DMS114 treated with DMSO at 0.1 percent for 48 hours (cell line): Measurements from ENCODE around the gene GNB5.
"Not testable (repeated sequence)": the region's sequence is repeated elsewhere in the genome, so short reads cannot be mapped to it uniquely, and the experiment has no call there.

Experiments
- DNase-seq: peaks from one replicate; lab custom pipeline; 2025; ENCODE audit not compliant: unreplicated experiment; lab: John Stamatoyannopoulos, UW

GNB5 gene

GRCh38 chr15:52114261-52115055 is 76.7 kb downstream of the GNB5 start:
- no peak for DNase-seq

- DNase-seq, result no peak
Observed at GRCh38 chr15:52113708-52114107, 77.5 kb downstream of the GNB5 start.

- DNase-seq, result no peak
Observed at GRCh38 chr15:52113235-52113634, 78.0 kb downstream of the GNB5 start.

DNA sequence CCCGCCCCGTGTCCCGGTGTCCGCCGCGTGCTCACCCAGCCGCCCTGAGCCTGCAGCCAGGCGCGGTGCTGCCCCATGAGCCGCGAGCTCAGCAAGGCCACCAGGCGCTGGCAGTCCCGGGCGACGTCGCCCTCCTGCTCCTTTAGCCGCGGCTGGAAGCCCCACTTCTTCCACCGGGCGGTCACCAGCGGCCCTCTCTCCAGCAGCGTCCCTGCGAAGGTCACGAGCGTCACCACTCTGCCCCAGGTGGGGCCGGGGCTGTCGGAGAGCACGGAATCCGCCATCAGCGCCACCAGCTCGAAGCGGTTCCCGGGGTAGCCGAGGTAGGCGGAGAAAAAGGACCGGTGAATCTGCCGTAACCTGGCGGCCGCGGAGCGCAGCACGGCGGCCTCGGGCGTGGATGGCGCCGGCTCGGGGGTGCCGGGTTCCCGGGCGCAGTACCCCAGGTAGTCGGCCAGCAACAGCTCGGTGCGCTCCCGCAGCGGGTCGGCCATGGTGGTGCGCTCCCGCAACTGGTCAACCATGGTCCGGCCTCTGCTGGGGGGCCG is 78.9 kb downstream of the GNB5 start:
- DNase-seq, result no peak

- DNase-seq, result no peak
Observed at GRCh38 chr15:52111517-52112202, 79.5 kb downstream of the GNB5 start.

GRCh38 chr15:52109559-52110451 is 81.4 kb downstream of the GNB5 start:
- no peak for DNase-seq

- DNase-seq, result no peak
Observed at GRCh38 chr15:52107238-52107637, 84.0 kb downstream of the GNB5 start.

GRCh38 chr15:52106641-52107040 is 84.6 kb downstream of the GNB5 start:
- DNase-seq, result no peak

DNA sequence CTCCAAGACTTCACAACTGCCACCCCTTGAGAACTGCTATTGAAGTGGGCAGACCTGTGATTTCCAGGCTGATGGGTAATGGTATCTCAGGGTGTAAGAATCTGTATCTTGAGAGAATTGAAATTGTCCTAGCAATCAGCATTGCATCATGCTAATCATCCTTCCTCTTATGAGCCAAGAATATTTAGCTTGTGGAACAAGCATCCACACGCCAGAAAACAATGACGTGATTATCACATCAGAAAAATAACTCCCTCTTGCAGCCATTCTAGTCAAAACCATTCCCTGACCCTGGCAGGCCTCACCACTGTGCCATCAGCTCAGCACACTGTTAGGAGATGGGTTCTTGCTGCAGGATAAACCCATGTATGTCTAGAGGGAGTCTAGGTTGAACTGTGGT is 85.3 kb downstream of the GNB5 start:
- no peak for DNase-seq

GRCh38 chr15:52104532-52105004 is 86.6 kb downstream of the GNB5 start:
- DNase-seq, result no peak

DNA sequence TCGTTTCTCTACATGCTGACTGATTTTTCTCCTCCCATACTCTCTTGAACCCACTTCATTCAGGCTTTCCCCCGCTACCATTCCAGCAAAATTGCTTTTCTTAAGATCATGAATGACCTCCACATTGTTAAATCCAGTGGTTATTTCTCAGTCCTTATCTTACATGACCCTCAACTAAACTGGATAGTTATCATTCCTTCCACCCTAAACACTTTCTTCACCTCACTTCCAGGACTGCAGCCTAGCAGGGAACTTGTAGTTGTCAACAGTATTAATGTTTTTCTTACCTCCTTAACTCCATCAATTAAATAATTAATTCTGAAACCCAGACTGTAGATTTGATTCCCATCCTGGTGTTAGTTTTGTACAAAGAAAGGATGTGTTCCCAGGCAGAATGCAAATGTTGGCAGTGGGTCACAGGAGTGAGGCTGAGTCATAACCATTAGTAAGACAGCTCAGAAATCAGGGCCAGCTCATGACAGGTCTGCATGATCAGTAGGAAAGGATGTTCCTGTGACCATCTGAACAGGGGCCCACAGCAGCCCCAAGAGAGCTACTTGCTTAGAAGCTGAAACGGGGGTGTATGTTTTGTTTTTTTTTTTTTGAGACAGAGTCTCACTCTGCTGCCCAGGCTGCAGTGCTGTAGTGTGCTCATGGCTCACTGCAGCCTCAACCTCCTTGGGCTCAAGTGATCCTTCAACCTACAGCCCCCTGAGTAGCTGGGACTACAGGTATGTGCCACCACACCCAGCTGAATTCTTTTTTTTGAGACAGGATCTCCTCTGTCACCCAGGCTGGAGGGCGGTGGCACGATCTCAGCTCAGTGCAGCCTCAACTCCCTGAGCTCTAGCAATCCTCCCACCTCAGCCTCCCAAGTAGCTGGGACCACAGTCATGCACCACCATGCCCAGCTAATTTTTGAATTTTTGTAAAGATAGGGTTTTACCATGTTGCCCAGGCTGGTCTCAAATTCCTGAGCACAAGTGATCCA is 87.7 kb downstream of the GNB5 start:
- no peak for DNase-seq

- DNase-seq, result no peak
Observed at GRCh38 chr15:52102463-52102862, 88.7 kb downstream of the GNB5 start.

DNA sequence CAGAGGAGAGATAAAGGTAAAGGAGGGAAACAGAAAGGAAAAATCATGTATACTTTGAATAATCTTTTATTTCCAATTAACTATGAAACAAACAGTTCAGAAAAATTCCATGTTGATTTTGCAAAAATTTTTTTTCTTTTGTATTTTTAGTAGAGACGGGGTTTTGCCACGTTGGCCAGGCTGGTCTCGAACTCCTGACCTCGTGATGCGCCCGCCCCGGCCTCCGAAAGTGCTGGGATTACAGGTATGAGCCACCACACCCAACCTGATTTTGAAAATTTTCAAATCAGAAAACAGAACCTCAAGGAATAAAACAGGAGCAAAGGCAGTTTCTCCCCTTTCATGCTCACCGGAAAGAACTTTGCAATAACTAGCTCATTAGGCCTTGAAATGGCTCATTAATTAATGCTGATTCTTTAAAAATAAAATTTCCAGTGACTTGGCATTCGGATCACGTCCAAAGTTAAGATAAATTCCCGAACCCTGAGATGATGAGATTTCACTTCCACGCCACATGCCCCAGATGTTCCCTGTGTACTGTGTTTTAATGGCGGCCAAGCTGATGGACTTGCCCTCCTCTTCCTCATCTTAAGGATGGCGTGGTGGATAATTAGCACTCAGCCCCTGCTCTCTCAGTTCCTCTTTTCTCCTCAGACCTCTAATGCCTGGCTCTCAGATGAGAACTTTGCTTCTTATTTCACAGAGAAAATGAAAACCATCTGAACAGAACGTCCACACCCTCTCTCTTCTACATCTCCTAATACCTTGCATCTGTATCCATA is 89.5 kb downstream of the GNB5 start:
- DNase-seq, result no peak

DNA sequence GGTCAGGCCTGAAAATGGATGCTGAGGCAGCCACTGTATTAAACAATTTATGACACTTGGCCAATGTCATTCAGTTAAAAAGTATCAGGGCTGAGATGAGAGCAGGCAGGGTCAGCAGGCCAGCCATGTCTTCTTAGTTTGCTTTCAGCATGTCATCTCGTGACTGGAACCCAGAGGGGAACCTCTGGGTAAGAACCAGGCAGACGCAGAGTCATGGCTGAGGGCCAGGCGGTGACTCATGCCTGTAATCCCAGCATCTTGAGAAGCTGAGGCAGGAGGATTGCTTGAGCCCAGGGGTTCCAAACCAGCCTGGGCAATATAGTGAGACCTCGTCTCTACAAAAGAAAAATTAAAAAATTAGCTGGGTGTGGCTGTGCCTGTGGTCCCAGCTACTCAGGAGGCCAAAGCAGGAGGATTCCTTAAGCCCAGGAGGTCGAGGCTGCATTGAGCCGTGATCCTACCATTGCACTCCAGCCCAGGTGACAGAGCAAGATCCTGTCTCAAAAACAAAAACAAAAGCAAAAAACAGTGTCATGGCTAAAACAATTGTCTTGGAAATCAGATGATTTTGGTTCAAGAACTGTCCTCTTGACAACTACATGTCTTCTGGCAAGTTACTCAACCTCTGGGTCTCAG is 90.3 kb downstream of the GNB5 start:
- DNase-seq, result no peak

GRCh38 chr15:52099651-52100272 is 91.4 kb downstream of the GNB5 start:
- no peak for DNase-seq

DNA sequence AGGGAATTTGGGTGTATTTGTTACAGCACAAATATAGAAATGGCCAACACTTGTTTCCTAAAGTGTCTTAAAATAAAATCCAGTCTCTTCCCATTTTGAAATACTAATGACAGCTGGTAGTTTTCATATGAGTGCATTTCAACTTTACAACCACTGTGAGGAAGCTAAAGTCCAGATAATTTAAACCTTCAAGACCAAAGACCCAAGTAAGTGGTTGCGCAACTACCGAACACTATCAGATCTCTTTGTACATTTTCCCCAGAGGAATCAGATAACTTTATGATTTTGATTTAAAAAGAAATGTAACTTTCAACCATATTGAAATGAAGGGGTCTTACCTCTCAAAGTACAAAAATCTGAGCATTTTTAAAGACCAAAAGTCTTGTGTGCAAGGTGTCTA is 92.9 kb downstream of the GNB5 start:
- DNase-seq, result no peak

- no peak for DNase-seq
Observed at GRCh38 chr15:52097180-52097579, 94.0 kb downstream of the GNB5 start.

DNA sequence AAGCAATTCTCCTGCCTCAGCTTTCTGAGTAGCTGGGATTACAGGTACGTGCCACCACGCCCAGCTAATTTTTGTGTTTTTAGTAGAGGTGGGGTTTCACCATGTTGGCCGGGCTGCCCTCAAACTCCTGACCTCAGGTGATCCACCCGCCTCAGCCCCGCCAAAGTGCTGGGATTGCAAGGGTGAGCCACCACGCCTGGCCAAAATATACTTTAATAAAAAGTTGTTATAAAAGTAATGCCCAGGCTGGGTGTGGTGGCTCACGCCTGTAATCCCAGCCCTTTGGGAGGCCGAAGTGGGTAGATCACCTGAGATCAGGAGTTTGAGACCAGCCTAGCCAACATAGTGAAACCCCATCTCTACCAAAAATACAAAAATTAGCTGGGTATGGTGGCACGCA is 94.7 kb downstream of the GNB5 start:
- DNase-seq, result not testable (repeated sequence)
